ENCODE results near the gene IHH. TPM values are rescaled to one million over a fixed set of nuclear protein-coding genes. Genes with fewer than 3 reads are reported as not detected.

Gene IHH
- polyA plus RNA-seq, 3 donors: not detected

DNA sequence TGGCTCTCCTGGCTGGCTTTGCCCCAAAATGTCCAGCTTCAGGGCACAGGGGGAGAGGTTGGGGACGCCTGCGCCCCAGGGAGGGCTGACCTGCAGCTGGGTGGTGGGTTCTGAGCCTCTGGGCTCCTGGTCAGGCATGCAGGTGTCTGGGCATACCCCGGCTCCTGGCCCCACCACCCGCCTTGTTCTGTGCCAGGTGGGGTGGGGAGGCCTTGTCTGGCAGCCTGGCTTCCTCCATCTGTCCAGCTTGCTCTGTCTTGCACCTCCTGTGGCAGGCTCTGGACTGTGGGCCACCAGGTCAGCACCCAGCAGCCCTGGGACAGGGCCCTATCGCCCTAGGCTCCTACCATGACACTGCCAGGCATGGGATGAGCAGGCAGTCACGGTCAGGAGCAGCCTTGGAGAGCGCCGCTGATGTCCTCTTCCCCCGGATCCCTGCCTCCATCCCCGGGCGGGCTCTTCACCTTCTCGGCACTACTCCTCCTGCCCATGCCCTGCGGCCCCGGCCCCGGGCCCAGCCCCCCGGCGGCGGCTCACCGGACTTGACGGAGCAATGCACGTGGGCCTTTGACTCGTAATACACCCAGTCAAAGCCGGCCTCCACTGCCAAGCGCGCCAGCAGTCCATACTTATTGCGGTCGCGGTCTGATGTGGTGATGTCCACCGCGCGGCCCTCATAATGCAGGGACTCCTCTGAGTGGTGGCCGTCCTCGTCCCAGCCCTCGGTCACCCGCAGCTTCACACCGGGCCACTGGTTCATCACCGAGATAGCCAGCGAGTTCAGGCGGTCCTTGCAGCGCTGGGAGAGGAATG, 3.6 kb downstream of the IHH start:
- peaks cover 17% of the 10 kb centered on the region for H3K4me1 Mint-ChIP-seq
- Histone ChIP-seq H3K79me2 (ENCODE audit: insufficient read depth, low read length) (no peaks in the 10 kb centered on the region), H3K36me3 (replicated peaks in 1 of 2; ENCODE audit: control insufficient read depth in 1 of 2, insufficient read depth in 2 of 2, low read length in 2 of 2) (no peaks in the 10 kb centered on the region), H3K4me2 (replicated peaks; ENCODE audit: extremely low read depth, low read length, poor library complexity, severe bottlenecking) (no peak overlapping the region), H3K4me3 (replicated peaks in 1 of 3; ENCODE audit: low read depth in 2 of 3, low read length in 3 of 3) (no peak overlapping the region), H2AFZ (ENCODE audit: insufficient read depth, low read depth, low read length, poor library complexity, severe bottlenecking) (no peak overlapping the region), H3K27me3 (ENCODE audit: control insufficient read depth in 2 of 2, insufficient read depth in 2 of 2, low read length in 2 of 2) (peaks cover 43 to 72% of the 10 kb centered on the region in 2 donors), H3K27ac (ENCODE audit: low read depth in 1 of 2, low read length in 2 of 2) (no peak overlapping the region), H3K4me1 (ENCODE audit: control insufficient read depth in 1 of 2, insufficient read depth in 2 of 2, low read length in 2 of 2) (peaks cover 9 to 15% of the 10 kb centered on the region in 2 donors), H3K9me3 (replicated peaks in 1 of 2; ENCODE audit: control insufficient read depth in 1 of 2, insufficient read depth in 1 of 2, low read length in 2 of 2) (peaks cover 0 to 16% of the 10 kb centered on the region in 2 donors), H3K9ac (ENCODE audit: insufficient read depth, low read length, poor library complexity, severe bottlenecking) (no peak overlapping the region), H4K20me1 (ENCODE audit: insufficient read depth, low read length) (no peaks in the 10 kb centered on the region)
- TF ChIP-seq, protein P1, sequence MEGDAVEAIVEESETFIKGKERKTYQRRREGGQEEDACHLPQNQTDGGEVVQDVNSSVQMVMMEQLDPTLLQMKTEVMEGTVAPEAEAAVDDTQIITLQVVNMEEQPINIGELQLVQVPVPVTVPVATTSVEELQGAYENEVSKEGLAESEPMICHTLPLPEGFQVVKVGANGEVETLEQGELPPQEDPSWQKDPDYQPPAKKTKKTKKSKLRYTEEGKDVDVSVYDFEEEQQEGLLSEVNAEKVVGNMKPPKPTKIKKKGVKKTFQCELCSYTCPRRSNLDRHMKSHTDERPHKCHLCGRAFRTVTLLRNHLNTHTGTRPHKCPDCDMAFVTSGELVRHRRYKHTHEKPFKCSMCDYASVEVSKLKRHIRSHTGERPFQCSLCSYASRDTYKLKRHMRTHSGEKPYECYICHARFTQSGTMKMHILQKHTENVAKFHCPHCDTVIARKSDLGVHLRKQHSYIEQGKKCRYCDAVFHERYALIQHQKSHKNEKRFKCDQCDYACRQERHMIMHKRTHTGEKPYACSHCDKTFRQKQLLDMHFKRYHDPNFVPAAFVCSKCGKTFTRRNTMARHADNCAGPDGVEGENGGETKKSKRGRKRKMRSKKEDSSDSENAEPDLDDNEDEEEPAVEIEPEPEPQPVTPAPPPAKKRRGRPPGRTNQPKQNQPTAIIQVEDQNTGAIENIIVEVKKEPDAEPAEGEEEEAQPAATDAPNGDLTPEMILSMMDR (IDR thresholded peaks at IDR 0.05): no peak
- peaks cover 0 to 3% of the 10 kb centered on the region in 2 donors for H3K36me3 Mint-ChIP-seq
- H3K9me3 Mint-ChIP-seq: peaks cover 0 to 27% (median 4%) of the 10 kb centered on the region in 7 donors
- intact Hi-C loops (cut with micrococcal nuclease): loop anchor here (5.0 to 10.0 kb wide), 3 partner anchors 60 to 248 kb away; partner anchors contain the start of gene PTPRN (in 1 of the 2)
- no peak overlapping the region for H3K27ac Mint-ChIP-seq
- no peak for DNase-seq
- H3K27me3 Mint-ChIP-seq (ENCODE audit: low read depth in 3 of 3): peaks cover 62 to 84% (median 74%) of the 10 kb centered on the region in 3 donors
- peak overlapping the region; percentile 47 to 76 for H3K4me3 Mint-ChIP-seq
- 14% methylated on average over 40 of the region's 40 CpGs for WGBS (ENCODE audit: insufficient coverage)

GRCh38 chr2:219056176-219056895, 4.4 kb downstream of the IHH start:
- H3K9ac ChIP-seq (ENCODE audit: insufficient read depth, low read length, poor library complexity, severe bottlenecking): no peak overlapping the region
- H3K4me3 Mint-ChIP-seq: peak overlapping the region in 1 of 2 donors; percentile 58
- H3K4me3 ChIP-seq (replicated peaks in 1 of 3; ENCODE audit: low read depth in 2 of 3, low read length in 3 of 3): no peak overlapping the region
- H3K79me2 ChIP-seq (ENCODE audit: insufficient read depth, low read length): no peaks in the 10 kb centered on the region
- TF ChIP-seq, protein P1 (IDR thresholded peaks at IDR 0.05): no peak
- no peaks in the 10 kb centered on the region for H4K20me1 ChIP-seq (ENCODE audit: insufficient read depth, low read length)
- H3K36me3 ChIP-seq (replicated peaks in 1 of 2; ENCODE audit: control insufficient read depth in 1 of 2, insufficient read depth in 2 of 2, low read length in 2 of 2): no peaks in the 10 kb centered on the region
- DNase-seq: no peak
- H3K27ac ChIP-seq (ENCODE audit: low read depth in 1 of 2, low read length in 2 of 2): no peak overlapping the region
- H3K27ac Mint-ChIP-seq: no peak overlapping the region
- peaks cover 0 to 27% (median 4%) of the 10 kb centered on the region in 7 donors for H3K9me3 Mint-ChIP-seq
- H3K27me3 ChIP-seq (ENCODE audit: control insufficient read depth in 2 of 2, insufficient read depth in 2 of 2, low read length in 2 of 2): peaks cover 37 to 66% of the 10 kb centered on the region in 2 donors
- peaks cover 60 to 81% (median 70%) of the 10 kb centered on the region in 3 donors for H3K27me3 Mint-ChIP-seq (ENCODE audit: low read depth in 3 of 3)
- peaks cover 9 to 15% of the 10 kb centered on the region in 2 donors for H3K4me1 ChIP-seq (ENCODE audit: control insufficient read depth in 1 of 2, insufficient read depth in 2 of 2, low read length in 2 of 2)
- no peak overlapping the region for H2AFZ ChIP-seq (ENCODE audit: insufficient read depth, low read depth, low read length, poor library complexity, severe bottlenecking)
- H3K9me3 ChIP-seq (replicated peaks in 1 of 2; ENCODE audit: control insufficient read depth in 1 of 2, insufficient read depth in 1 of 2, low read length in 2 of 2): peaks cover 0 to 12% of the 10 kb centered on the region in 2 donors
- peaks cover 16% of the 10 kb centered on the region for H3K4me1 Mint-ChIP-seq
- intact Hi-C loops (cut with micrococcal nuclease): loop anchor here (5.0 to 10.0 kb wide), 3 partner anchors 61 to 248 kb away; partner anchors contain the start of gene PTPRN (in 1 of the 2)
- 79% methylated on average over 7 of the region's 9 CpGs for WGBS (ENCODE audit: insufficient coverage)
- H3K4me2 ChIP-seq (replicated peaks; ENCODE audit: extremely low read depth, low read length, poor library complexity, severe bottlenecking): no peak overlapping the region
- peaks cover 0 to 3% of the 10 kb centered on the region in 2 donors for H3K36me3 Mint-ChIP-seq

All from CD14-positive monocyte (primary cell).